ENCODE measurements around the gene HMGN3.
A peak's percentile ranks its signal among the peaks of the same experiment; 100 is the strongest.

GRCh38 chr6:79215213-79215824, 19.2 kb downstream of the HMGN3 start:
- no peak for TF ChIP-seq PTBP1 (IDR thresholded peaks at IDR 0.05; ENCODE audit: low read depth, low read length, poor library complexity, severe bottlenecking)
- no peak for TF ChIP-seq ZNF431 (CRISPR knock-in tag; IDR thresholded peaks at IDR 0.05; ENCODE audit: borderline replicate concordance, low read depth)
- TF ChIP-seq KDM5B (CRISPR knock-in tag; IDR thresholded peaks at IDR 0.05; ENCODE audit: borderline replicate concordance), result no peak
- TF ChIP-seq TEAD3 (CRISPR knock-in tag; optimal IDR thresholded peaks at IDR 0.05; ENCODE audit: borderline replicate concordance), result peak; percentile 55
- TF ChIP-seq ZNF782 (CRISPR knock-in tag; IDR thresholded peaks at IDR 0.05; ENCODE audit: borderline replicate concordance), result no peak
- TF ChIP-seq ZBTB26 (CRISPR knock-in tag; IDR thresholded peaks at IDR 0.05; ENCODE audit: borderline replicate concordance), result no peak
- TF ChIP-seq ZNF713 (CRISPR knock-in tag; IDR thresholded peaks at IDR 0.05), result no peak
- TF ChIP-seq ONECUT2 (CRISPR knock-in tag; IDR thresholded peaks at IDR 0.05), result no peak
- TF ChIP-seq CREM (IDR thresholded peaks at IDR 0.05), result no peak
- no peak for TF ChIP-seq CREM (CRISPR knock-in tag; IDR thresholded peaks at IDR 0.05)
- no peak for TF ChIP-seq ZNF747 (CRISPR knock-in tag; IDR thresholded peaks at IDR 0.05; ENCODE audit: borderline replicate concordance)
- TF ChIP-seq EP300 (IDR thresholded peaks at IDR 0.05; ENCODE audit: low read depth in 2 of 2, low read length in 2 of 2), result no peak
- TF ChIP-seq EP300 (CRISPR knock-in tag; IDR thresholded peaks at IDR 0.05; ENCODE audit: borderline replicate concordance), result no peak

Measured in HepG2 (cell line).